Lung (tissue), 16 donors: ENCODE data around the gene MUSK. TPM values are rescaled to one million over a fixed set of nuclear protein-coding genes. Genes with fewer than 3 reads are reported as not detected.

Source experiments
- ATAC-seq: fragments of 200-7000 bp; cut with Tn5 transposase; one replicate; pipeline ENCODE4 v1.9.1; 2020; ENCODE audit warnings: moderate number of reproducible peaks; ENCODE audit not compliant: insufficient read depth, low FRiP score
- DNase-seq, 3 donors: peaks; one replicate each; pipeline ENCODE4 v3.0.0-alpha.2; 2013 to 2017
- H3K27ac ChIP-seq, 2 donors: one replicate each; pipeline ENCODE4 v1.5.1; 2013; ENCODE audit warnings: mild to moderate bottlenecking in 2 of 2, moderate library complexity in 2 of 2, control low read depth in 1 of 2, inconsistent platforms in 1 of 2, low read depth in 1 of 2, low read length in 1 of 2
- H3K27me3 ChIP-seq, 3 donors: one replicate each; pipeline ENCODE4 v1.5.1; 2013; ENCODE audit warnings: low read length in 2 of 3; ENCODE audit not compliant: control insufficient read depth in 3 of 3, insufficient read depth in 3 of 3
- H3K36me3 ChIP-seq, 4 donors: one replicate each; pipeline ENCODE4 v1.5.1; 2013; ENCODE audit warnings: low read length in 4 of 4, mild to moderate bottlenecking in 1 of 4, moderate library complexity in 1 of 4; ENCODE audit not compliant: control insufficient read depth in 4 of 4, insufficient read depth in 4 of 4
- H3K4me1 ChIP-seq, 5 donors: one replicate each; pipeline ENCODE4 v1.5.1; 2013; ENCODE audit warnings: low read length in 5 of 5, mild to moderate bottlenecking in 2 of 5, moderate library complexity in 1 of 5; ENCODE audit not compliant: control insufficient read depth in 5 of 5, insufficient read depth in 5 of 5
- H3K4me3 ChIP-seq: one replicate; pipeline ENCODE4 v1.5.1; 2013; ENCODE audit warnings: mild to moderate bottlenecking, control low read depth, moderate library complexity
- H3K9ac ChIP-seq, 2 donors: one replicate each; pipeline ENCODE4 v1.5.1; 2013; ENCODE audit warnings: low read length in 2 of 2, control low read depth in 1 of 2; ENCODE audit not compliant: insufficient read depth in 1 of 2
- H3K9me3 ChIP-seq, 4 donors: one replicate each; pipeline ENCODE4 v1.5.1; 2013; ENCODE audit warnings: low read length in 3 of 4, mild to moderate bottlenecking in 1 of 4, moderate library complexity in 1 of 4; ENCODE audit not compliant: control insufficient read depth in 4 of 4, insufficient read depth in 3 of 4
- CTCF ChIP-seq: IDR thresholded peaks from 2 replicates; pipeline ENCODE4 v1.5.1; 2012; ENCODE audit warnings: mild to moderate bottlenecking; ENCODE audit errors: control extremely low read depth, extremely low read depth
- WGBS, 2 donors: extraction: QIAGEN DNeasy Blood & Tissue Kit; methylation state at CpG; one replicate each; pipeline ENCODE4 v1.1.7; 2013; 5-methylcytosine and 5-hydroxymethylcytosine counted together
- long read RNA-seq, 5 donors: transcript quantifications; one replicate each; lab custom pipeline, GENCODE V29; 2026
- polyA plus RNA-seq, 2 donors: library from polyadenylated mRNA; stranded (reverse); fragments of 200-250 nt; gene quantifications; one replicate each; pipeline ENCODE4 v1.2.1, GENCODE V29; 2013
- total RNA-seq, 2 donors: library from RNA; depleted of rRNA in 1 of 2; stranded (reverse); fragments of >200 nt in 1 of 2; gene quantifications; one replicate each; pipeline ENCODE4 v1.2.1, GENCODE V29; 2014 to 2021
- donor health status: control.
- donor health status: control.
- donor health status: Bipolar disorder and iron deficiency.
- donor health status: healthy.
- donor health status: DM: yes; HTN: yes; CAD: no.

Gene MUSK
- 1 to 10 TPM in 1 of 2 donors, under 1 TPM in 1; 0.64 to 2.8 TPM for total RNA-seq
- polyA plus RNA-seq, result under 1 TPM; 0.14 to 0.22 TPM
- long read RNA-seq, donor 1, result 0 reads
- long read RNA-seq, donor 2, result 0 reads
- long read RNA-seq, donor 3, result 0 reads
- long read RNA-seq, donor 4, partial matches to known transcripts, result 0 of 20 reads
- long read RNA-seq, donor 4, other reads (novel, unspliced or antisense), result 20 of 20 reads
- long read RNA-seq, donor 5, partial matches to known transcripts, result 15 of 33 reads
- long read RNA-seq, donor 5, other reads (novel, unspliced or antisense), result 18 of 33 reads

GRCh38 chr9:110668570-110669167 lies at the start of gene MUSK:
TSS of gene MUSK (plus strand) at chr9:110668791. CDS start at chr9:110668905, 114 bp downstream.
- H3K4me3 ChIP-seq, result no peak within 1 kb of the TSS
- peak; percentile 45 to 70 (median 50) for DNase-seq
- ATAC-seq, result no peak
- no peaks in the 10 kb centered on the region for H3K9me3 ChIP-seq
- no peak within 1 kb of the TSS for H3K9ac ChIP-seq
- H3K4me1 ChIP-seq, result peaks cover 0 to 14% (median 0%) of the 10 kb centered on the region in 5 donors
- no peaks in the 10 kb centered on the region for H3K36me3 ChIP-seq
- 83 to 87% methylated on average over 8 of the region's 8 CpGs for WGBS, 2 donors
- TF ChIP-seq CTCF, result no peak
- H3K27ac ChIP-seq, result no peak within 1 kb of the TSS
- no peaks in the 10 kb centered on the region for H3K27me3 ChIP-seq

GRCh38 chr9:110619831-110620230 lies 48.8 kb upstream of the MUSK start:
- no peak for DNase-seq
- Histone ChIP-seq H3K9ac (no peak overlapping the region), H3K9me3 (no peaks in the 10 kb centered on the region), H3K27ac (no peak overlapping the region), H3K4me1 (peaks cover 0 to 18% (median 0%) of the 10 kb centered on the region in 5 donors), H3K36me3 (no peaks in the 10 kb centered on the region), H3K4me3 (no peak overlapping the region), H3K27me3 (no peaks in the 10 kb centered on the region)
- TF ChIP-seq CTCF, result no peak
- no peak for ATAC-seq

DNA sequence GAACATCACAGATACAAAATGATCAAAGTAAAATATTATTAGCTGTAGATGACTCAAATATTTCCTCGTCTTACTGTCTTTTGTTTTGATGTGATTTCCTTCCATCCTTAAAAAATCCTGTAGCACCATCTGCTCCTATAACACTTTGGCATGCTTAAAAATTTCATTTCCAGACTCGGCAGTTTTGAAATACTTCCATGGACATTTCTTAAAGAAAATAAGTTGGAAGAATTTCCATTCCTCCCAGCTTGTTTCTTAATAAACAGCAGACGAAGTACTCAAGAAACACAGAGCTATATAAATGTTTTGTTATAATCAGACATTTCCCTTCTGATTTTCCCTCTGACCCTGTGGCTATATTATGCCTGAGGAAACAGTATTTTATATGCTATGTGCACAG lies 47.9 kb upstream of the MUSK start:
- no peak for TF ChIP-seq CTCF
- Histone ChIP-seq H3K9me3 (no peaks in the 10 kb centered on the region), H3K27me3 (no peaks in the 10 kb centered on the region), H3K9ac (no peak overlapping the region), H3K4me3 (no peak overlapping the region), H3K36me3 (no peaks in the 10 kb centered on the region), H3K4me1 (peaks cover 0 to 18% (median 0%) of the 10 kb centered on the region in 5 donors), H3K27ac (no peak overlapping the region)
- 43 to 68% methylated on average over 3 of the region's 3 CpGs for WGBS, 2 donors
- ATAC-seq (no peak), DNase-seq (peak in 2 of 3 donors; percentile 82 to 90)
